Measurements from ENCODE around the gene CFAP53.

CFAP53 gene

DNA sequence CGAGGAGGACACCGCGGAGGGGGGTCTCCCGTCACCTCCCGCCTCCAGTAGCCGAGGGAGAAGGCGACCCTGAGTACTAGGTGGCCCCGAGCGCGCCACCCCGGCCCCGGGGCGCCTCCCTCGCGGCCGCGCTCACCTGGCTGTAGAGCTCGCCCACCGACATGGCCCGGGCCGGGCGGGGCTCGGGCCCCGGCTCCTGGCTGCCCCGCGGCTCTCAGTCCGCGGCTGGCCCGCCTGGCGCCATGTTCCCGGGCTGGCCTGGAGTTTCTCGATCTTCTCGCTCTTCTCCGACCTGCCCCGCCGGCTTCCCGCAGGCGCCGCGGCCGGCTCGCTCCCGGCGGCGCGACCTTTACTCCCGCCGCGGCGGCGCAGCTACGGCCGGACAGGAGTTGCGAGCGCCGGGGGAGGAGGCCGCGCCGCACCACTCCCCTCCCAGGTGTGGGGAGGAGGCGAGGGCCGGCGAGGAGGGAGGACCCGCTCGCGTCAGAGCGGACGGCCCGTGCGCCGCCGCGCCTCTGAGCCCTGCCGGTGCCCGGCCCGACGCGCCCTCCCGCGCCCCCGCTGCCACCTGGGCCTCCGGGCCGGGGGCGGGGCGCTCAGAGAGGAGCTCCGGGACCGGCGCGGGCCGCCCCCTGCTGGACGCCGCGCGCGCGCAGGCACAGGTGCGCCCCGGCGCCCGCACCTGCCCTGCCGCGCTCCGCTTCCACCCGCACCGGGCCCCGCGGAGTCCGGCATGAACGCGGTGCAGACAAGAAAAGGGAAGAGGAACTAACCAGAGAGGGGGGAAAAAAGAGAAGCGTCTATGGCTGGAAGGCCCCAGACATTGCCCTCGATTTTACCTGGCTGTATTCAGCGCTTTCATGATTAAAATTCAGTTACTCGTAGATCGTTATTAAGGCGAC is 71.4 kb downstream of the CFAP53 start, which contains the start of gene MYO5B:
Gene MYO5B (minus strand): TSS at position 517 of the 902 bp plus-strand sequence. CDS start 354 bp downstream, at position 163.
- peak in 1 of 2 donors; percentile 40 for DNase-seq (ENCODE audit: low read depth in 2 of 2)

DNA sequence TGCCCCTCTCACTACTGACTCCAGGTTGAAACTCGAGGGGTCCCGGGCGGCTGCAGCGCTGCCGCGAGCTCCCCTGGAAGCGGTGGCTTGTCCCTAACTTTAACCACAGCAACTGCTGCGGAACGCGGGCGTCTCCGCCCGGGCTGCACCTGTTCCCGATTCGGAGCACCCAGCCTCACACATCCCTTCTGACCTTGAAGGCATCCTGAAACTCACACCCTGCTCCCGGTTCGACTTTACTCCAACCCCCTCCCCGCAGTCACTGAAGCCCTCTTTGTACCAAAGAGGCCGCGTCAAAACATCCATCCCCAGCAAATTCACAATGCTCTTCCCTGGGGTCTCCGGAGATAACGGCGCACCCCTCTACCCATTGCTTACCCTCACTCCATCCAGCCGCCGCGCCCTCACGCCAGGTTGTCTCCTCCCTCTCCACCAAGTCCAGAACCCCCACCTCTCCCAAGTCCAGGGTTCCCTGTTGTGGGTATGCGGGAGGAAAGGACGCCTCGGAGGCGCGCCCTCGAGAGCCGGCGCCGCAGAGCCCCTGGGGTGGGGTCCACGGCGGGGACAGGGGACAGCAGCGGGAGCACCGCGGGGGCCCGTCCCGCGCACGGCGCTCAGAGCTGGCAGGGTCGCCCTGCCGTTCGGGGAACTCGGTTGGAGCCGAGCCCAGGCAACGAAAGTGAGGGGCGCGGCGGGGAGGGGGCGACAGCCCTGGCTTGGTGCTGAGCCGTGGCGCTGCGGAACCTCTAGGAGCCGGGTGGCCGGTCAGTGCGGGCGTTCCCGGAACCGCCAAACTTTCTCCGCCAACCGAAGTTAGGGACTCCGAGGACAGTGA is 72.3 kb downstream of the CFAP53 start:
- DNase-seq (ENCODE audit: low read depth in 2 of 2) = no peak

DNA sequence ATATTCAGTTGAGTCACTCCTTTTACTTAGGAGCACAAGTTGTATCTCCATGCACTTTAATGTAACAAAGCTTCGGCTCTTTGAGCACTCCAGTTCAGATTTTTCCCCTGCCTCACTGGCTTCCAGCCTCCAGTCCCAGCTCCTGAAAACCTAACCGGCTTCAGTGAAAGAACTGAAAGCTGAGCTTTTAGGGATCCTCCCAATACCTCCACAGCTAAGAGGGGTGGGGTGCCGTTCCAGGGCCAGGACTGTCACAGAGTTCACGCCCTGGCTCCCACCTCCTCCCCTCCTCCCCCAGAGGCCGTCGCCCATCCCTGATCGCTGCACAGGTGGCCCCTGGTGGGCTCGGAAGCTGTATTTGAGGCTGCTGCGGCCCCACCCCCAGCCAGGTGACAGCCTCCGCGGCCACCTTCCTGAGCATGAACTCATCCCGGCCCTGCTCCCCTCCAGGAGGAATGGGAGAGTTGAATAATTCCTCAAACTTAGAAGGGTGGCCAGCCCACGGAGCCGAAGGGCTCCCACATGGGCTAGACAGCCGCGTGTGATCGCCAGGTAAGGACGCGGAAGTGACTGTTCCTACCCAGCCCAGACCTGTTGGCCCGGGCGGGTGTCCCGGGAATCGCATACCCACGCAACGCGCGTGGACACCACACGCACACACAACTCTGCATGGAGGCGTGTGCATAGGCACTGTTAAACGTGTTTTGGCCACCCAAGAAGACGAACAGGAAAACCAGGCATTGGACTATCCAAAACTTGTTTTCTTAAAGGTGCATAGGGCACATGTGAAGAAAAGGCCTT is 73.1 kb downstream of the CFAP53 start:
- no peak for DNase-seq (ENCODE audit: low read depth in 2 of 2)

DNA sequence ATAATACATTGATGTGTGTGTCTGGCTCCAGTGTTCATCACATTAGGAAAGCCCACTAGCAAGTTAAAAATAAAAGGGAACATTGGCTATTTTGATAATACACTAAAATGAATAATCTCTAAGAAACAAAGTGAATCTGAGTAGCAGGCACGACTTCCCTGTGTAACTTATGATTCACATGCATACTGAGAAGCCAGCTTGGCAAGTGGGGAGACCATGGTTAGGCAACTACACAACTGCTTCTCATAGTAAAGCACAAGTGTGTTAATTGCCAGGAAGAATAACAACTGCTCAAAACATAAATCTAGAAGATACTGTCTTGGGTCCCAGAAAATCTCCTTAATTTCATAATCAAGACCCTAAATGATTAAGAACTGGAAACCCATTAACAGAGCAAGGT is 75.4 kb downstream of the CFAP53 start:
- DNase-seq (ENCODE audit: low read depth in 2 of 2) = no peak

DNA sequence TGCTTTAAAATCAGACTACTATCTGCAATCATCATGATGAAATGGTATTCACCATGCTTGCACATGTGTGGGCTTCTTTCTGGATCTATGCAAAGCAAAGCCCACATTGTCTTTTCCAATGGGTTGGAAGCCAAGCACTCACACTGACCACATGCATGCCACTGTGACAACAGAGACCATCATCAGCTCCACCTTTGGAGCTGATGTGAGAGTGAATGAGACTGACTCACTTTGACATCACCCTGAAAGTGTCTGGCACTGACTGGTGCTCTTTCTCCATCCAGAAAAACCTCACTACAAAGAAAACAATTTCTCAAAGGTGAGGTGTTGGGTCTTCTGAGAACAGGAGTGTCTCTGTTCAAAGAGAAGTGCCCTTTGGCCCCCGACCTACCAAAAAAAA is 76.1 kb downstream of the CFAP53 start:
- no peak for DNase-seq (ENCODE audit: low read depth in 2 of 2)

DNA sequence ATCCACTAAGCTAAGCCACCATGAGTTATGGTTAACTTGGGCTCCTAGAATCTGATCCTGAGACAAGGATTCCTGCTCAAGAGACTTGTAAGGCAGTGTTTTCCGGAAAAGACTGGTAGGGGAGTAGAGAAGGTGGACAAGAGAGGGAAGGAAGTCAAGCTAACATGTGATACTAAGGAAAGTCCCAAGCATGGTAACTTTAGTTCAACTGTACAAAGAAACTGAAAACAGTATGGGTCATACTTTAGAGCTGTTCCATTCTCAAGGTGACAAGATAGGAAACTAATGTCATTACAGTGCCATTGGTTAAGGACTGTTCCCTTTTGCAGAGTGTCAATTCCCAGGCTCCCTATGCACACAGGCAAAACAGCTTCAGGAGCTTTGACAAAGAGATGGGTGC is 77.1 kb downstream of the CFAP53 start:
- DNase-seq (ENCODE audit: low read depth in 2 of 2) = no peak

DNA sequence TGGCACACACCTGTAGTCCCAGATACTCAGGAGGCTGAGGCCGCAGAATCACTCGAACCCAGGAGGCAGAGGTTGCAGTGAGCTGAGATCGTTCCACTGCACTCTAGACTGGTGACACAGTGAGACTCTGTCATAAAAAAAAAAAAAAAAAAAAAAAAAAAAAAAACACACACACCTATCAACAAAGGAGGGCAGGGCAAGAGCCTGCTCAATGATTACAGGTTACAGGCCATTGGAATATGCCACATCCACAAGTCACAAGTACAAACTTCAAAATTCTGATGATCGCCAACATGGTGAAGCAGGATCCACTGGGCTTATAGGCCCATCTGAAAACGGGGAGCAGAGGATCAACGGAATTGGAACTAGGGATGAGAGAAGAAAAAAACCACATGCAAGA is 77.6 kb downstream of the CFAP53 start:
- DNase-seq (ENCODE audit: low read depth in 2 of 2) = no peak

DNA sequence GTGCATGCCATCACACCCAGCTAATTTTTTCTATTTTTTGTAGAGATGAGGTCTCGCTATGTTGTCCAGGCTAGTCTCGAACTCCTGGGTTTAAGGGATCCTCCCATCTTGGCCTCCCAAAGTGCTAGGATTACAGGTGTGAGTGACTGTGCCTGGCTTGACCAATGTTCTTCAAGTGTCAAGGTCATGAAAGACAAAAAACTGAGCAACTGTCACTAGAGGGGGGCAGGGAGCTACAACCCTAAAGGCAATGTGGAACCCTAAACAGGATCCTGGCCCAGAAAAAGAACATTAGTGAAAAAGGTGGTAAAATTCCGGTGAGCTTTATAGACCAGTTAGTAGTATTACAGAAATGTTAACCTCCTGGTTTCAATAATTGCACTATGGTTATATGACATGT is 78.6 kb downstream of the CFAP53 start:
- no peak for DNase-seq (ENCODE audit: low read depth in 2 of 2)

DNA sequence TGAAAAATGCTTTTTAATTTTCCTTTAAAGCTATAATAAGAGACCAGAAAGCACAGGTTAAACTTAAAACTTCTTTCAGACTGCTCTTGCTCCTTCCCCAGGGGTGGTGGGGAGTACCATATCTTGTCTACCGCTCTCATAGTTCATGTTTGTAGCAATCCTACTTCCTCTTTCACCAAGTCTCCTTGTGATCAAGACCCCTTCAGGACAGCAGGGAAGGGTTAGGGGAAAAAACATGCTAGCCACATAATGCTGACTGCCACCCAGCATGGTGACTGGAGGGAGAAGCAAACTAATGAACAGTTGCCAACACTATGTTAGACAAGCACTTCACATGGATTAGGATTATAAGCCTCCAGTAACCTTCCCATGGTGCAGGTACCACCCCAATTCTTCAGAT is 79.9 kb downstream of the CFAP53 start:
- no peak for DNase-seq (ENCODE audit: low read depth in 2 of 2)

DNA sequence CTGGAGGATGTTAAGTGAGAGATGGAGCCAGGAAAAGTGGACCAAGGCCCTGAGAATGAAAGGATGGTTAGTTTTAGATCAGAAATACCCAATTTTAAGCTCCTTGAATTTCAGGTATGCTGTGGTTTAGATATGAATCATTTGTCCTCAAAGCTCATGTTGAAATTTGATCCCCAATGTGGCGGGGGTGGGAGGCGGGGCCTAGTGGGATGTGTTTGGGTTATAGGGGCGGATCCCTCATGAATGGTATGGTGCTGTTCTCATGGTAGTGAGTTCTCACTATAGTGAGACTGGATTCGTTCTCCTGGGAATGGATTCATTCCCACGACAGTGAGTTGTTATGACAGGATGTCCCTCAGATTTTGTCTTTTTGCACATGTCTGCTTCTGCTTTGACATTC is 82.7 kb downstream of the CFAP53 start:
- DNase-seq (ENCODE audit: low read depth in 2 of 2) = no peak

DNA sequence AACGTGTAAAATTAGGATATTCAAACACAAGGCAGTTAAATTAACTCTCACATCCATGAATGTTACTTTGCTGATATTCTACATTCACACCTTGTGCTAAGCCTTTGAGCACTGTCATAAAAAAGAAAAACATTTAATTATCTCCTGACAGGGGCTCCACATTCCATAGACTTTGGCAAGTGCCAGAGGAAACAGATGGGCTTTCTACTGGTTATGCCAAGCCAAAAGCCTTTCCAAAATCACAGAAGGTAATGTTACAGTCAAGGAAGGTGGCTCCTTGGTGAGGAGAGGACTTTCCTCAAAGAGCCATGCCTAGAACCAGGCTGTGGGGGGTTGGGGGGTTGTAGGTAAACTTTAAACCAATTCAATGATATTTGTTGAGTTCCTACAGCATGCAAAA is 83.8 kb downstream of the CFAP53 start:
- no peak for DNase-seq (ENCODE audit: low read depth in 2 of 2)

DNA sequence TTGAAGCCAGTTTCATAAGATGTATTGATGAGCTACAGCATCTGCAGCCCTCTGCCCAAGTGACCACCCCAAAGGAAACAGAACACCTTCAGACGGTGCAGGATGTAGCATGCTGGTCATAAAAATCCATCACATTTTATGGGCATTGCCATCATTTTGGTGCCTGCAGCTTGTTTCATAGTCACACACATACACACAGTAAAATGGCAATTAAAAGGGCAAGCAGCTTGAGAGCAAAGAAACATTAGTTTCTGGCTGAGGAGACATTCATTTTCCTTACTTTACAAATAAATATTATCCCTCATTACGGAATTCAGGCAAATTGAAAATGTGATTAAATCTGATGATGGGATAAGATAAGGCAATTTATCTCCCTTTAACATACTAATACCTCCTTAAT is 84.7 kb downstream of the CFAP53 start:
- no peak for DNase-seq (ENCODE audit: low read depth in 2 of 2)

DNA sequence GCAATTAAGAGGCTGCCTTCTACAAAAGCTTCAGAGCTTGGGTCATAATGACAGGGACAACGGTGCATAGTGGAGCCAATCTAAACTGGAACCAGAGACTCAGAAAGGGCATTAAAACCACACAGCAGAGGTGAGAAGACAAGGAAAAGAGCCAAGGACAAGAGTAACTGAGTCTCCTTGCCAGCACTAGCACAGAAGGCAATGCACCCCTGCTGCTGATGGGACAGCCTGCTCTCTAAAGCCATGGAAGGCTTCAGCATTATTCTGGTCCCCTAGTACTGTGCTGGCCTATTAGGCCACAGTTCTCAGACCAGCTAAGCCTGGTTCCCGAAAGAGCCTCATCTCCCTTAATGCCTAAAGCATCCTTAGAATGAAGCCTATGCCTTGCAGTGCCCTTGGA is 86.8 kb downstream of the CFAP53 start:
- no peak for DNase-seq (ENCODE audit: low read depth in 2 of 2)

DNA sequence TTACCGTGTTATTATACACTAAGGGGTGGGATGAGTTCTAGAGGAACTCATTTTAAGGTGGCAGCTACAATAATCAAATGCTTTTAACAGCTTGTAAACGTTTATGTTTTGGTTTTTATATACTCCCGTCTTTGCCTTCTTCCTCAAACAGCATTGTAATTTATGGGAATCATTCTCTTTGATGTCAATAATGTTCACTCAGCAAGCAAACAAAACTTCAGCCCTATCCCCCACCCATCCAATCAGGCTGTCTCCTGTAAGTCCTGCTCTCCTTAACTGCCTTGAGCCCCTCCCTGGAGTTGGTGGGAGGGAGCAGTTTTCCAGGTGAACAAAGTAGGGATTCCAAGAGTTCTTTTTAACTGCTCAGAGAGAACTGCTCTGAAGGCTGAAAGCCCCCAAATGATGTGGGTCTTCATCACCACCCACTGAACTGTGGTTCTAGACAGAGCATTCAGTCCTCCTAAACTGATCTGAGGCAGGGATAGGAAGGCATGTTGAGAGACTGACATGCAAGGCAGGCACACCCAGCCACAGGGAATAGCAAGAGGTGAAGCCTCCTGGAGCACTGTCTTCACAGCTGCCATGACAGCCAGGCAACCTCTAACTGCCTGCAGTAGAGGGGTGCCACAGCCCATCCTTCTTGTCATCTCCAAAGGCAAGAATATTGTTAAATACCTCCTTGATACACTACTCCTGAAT is 88.9 kb downstream of the CFAP53 start:
- no peak for DNase-seq (ENCODE audit: low read depth in 2 of 2)

Data from stimulated activated CD4-positive, alpha-beta T cell treated with anti-CD3 and anti-CD28 coated beads, Interleukin-15, amount 100 ng/mL, for 48 hours (primary cell).